ENCODE results near the gene FUS. TPM values are rescaled to one million over a fixed set of nuclear protein-coding genes. Genes with fewer than 3 reads are reported as not detected.

Gene FUS
- 100 to 1,000 TPM; 486 to 533 TPM for total RNA-seq

DNA sequence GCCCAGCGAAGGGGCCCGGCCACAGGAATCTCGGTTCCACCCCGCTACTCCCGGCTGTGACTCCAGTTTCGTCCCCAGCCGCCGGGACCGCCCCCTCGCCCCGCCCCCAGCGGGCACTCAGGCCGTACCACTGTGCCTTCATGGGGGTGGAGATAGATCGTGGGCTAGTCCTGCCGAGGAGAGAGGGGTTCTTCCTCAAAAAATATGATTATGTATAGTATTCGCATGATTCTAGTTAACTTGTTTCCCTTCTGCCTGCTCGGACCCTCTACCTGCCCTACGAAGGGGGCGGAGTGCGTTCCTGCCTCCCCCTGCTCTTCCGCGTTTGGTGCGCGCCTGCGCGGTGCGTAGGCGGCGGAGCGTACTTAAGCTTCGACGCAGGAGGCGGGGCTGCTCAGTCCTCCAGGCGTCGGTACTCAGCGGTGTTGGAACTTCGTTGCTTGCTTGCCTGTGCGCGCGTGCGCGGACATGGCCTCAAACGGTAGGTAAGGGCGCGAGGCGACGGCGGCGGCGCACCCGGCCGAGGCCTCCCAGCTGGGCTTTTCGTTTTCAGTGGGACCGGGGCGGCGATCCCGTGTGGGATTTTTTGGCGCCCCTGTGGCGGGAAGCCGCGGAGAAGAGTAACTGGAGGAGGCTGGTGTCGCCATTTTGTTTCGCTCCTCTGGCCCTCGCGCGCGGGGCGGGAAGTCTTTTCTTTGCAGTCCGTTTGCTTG lies at the start of gene FUS:
Gene FUS (plus strand): TSS at position 393 of the 713 bp plus-strand sequence. CDS start 76 bp downstream, at position 469.
- ATAC-seq (peak; percentile 55), DNase-seq (peak; percentile 92)
- Mint-ChIP-seq H3K27me3 (no peaks in the 10 kb centered on the region), H3K27ac (peak within 1 kb of the TSS; percentile 99), H3K4me3 (peak within 1 kb of the TSS; percentile 99), H3K4me1 (ENCODE audit: low read depth) (peaks cover 44% of the 10 kb centered on the region), H3K36me3 (ENCODE audit: low read depth) (peaks cover 40% of the 10 kb centered on the region), H3K9me3 (peaks cover 4% of the 10 kb centered on the region)
- TF ChIP-seq CTCF (IDR thresholded peaks at IDR 0.05) = no peak
- ChIA-PET CTCF (interaction anchor here (0.7 to 2.3 kb wide), 6 partner anchors 19 to 689 kb away, joined by 3 to 11 read pairs (median 3); partner anchors contain the start of gene STX4), POLR2A (interaction anchor here (0.5 to 13.8 kb wide), 54 partner anchors 7 to 693 kb away, joined by 3 to 482 read pairs (median 4); partner anchors contain the start of genes ARMC5, BCKDK, ITGAM and KAT8)
- intact Hi-C loops (cut with micrococcal nuclease) = loop anchor here (10.0 kb wide), 2 partner anchors 65 to 695 kb away; partner anchors contain the start of genes KAT8 and ZNF267

- no peak for TF ChIP-seq CTCF (IDR thresholded peaks at IDR 0.05)
- Mint-ChIP-seq H3K4me1 (ENCODE audit: low read depth) (peaks cover 2% of the 10 kb centered on the region), H3K4me3 (no peak overlapping the region), H3K27ac (no peak overlapping the region), H3K36me3 (ENCODE audit: low read depth) (peaks cover 15% of the 10 kb centered on the region), H3K9me3 (no peaks in the 10 kb centered on the region), H3K27me3 (no peaks in the 10 kb centered on the region)
- ATAC-seq (no peak), DNase-seq (no peak)
- ChIA-PET CTCF (interaction anchor here (3.0 kb wide), 1 partner anchor 12 kb away, joined by 12 read pairs; no protein-coding TSS in a partner anchor), POLR2A (no interaction called here)
- intact Hi-C loops (cut with micrococcal nuclease) = no loop called here
Observed at GRCh38 chr16:31130336-31130891, 49.5 kb upstream of the FUS start.

- ATAC-seq (no peak), DNase-seq (no peak)
- Mint-ChIP-seq H3K4me3 (no peak overlapping the region), H3K4me1 (ENCODE audit: low read depth) (peaks cover 2% of the 10 kb centered on the region), H3K36me3 (ENCODE audit: low read depth) (peaks cover 13% of the 10 kb centered on the region), H3K27me3 (no peaks in the 10 kb centered on the region), H3K9me3 (no peaks in the 10 kb centered on the region), H3K27ac (no peak overlapping the region)
- POLR2A ChIA-PET = interaction anchor here (0.9 kb wide), 1 partner anchor 13 kb away, joined by 4 read pairs; the partner anchor contains the start of gene KAT8
- intact Hi-C loops (cut with micrococcal nuclease) = no loop called here
- CTCF ChIA-PET = interaction anchor here (1.1 to 3.0 kb wide), 2 partner anchors 10 to 11 kb away, joined by 3 to 12 read pairs; no protein-coding TSS in a partner anchor
- TF ChIP-seq CTCF (IDR thresholded peaks at IDR 0.05) = no peak
Observed at GRCh38 chr16:31130899-31131298, 49.0 kb upstream of the FUS start.

DNA sequence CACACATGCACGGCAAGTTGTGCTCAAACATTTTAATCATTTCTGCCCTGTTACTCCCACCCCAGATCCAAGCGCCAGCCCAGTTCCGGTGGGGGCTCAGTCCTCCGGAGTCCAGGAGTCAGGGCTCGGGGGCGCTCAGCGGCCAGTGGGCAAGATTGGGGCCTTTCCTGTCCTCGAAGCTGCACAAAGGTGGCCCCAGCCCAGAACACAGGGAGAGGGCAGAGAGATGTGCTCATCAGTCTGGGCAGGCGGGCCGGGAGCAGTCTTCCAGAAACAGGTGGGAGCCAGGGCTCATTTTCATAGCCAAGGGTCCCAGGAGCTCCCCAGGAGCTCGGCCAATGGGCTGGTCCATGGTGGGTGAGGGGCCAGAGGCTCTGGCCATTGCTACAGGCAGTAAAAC lies 48.5 kb upstream of the FUS start:
- TF ChIP-seq CTCF (IDR thresholded peaks at IDR 0.05) = no peak
- H3K9me3 Mint-ChIP-seq = no peaks in the 10 kb centered on the region
- H3K4me1 Mint-ChIP-seq (ENCODE audit: low read depth) = peaks cover 2% of the 10 kb centered on the region
- intact Hi-C loops (cut with micrococcal nuclease) = no loop called here
- DNase-seq = no peak
- no peak for ATAC-seq
- no peak overlapping the region for H3K27ac Mint-ChIP-seq
- peaks cover 7% of the 10 kb centered on the region for H3K36me3 Mint-ChIP-seq (ENCODE audit: low read depth)
- POLR2A ChIA-PET = interaction anchor here (0.9 kb wide), 1 partner anchor 14 kb away, joined by 4 read pairs; the partner anchor contains the start of gene KAT8
- H3K27me3 Mint-ChIP-seq = no peaks in the 10 kb centered on the region
- CTCF ChIA-PET = interaction anchor here (1.1 to 3.0 kb wide), 2 partner anchors 11 kb away, joined by 3 to 12 read pairs; no protein-coding TSS in a partner anchor
- H3K4me3 Mint-ChIP-seq = no peak overlapping the region
